ENCODE results near the gene TERF2IP. TPM values are rescaled to one million over a fixed set of nuclear protein-coding genes. Genes with fewer than 3 reads are reported as not detected.

Gene TERF2IP
- total RNA-seq, 1 donor from 2014 or later: 60.1 TPM

DNA sequence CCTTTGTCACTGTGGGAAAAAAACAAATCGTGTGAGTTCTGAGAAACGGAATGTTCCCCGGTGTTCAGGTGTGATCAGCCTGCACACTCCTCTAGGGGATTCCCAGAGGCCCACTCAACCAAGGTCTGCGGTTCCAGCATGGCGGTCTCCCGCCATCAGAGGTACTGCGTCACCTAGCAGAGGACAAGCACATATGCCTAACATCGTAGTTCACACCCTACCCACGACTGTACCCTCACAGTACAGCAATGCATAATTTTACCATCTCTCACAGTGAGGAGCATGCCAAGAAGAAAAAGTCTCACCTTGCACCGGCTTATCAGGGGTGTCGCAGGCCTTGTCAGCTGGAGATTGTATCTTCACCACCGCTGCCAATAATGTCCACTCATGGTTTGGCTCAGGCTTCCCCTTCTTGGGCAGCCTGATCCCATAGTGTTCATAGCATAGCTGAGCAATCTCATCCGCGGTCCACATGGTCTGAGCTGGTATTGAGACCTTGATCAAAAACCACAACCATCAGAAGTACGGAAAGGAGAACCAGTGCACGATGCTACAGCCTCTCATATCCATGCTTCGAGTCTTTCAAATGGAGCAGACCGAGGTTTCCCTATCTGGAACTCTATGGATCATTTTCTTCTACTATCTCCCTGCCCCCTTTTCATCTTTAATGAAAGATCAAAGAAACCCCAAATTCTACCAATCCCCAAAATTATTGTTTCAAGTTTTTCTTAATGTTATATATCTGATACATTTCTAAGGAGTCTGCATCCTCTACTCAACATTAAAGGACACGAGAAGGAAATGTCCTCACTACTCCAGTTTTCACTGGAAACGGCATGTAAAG is 27.0 kb upstream of the TERF2IP start:
- no peak for DNase-seq
- Histone ChIP-seq H3K4me1 (peaks cover 34% of the 10 kb centered on the region), H3K4me3 (no peak overlapping the region), H3K27ac (replicated peaks) (no peak overlapping the region), H3K36me3 (peaks cover 47% of the 10 kb centered on the region), H3K27me3 (ENCODE audit: low read depth) (no peaks in the 10 kb centered on the region), H3K9me3 (replicated peaks) (no peaks in the 10 kb centered on the region)
- intact Hi-C loops (cut with micrococcal nuclease): no loop called here
- TF ChIP-seq, protein P1, sequence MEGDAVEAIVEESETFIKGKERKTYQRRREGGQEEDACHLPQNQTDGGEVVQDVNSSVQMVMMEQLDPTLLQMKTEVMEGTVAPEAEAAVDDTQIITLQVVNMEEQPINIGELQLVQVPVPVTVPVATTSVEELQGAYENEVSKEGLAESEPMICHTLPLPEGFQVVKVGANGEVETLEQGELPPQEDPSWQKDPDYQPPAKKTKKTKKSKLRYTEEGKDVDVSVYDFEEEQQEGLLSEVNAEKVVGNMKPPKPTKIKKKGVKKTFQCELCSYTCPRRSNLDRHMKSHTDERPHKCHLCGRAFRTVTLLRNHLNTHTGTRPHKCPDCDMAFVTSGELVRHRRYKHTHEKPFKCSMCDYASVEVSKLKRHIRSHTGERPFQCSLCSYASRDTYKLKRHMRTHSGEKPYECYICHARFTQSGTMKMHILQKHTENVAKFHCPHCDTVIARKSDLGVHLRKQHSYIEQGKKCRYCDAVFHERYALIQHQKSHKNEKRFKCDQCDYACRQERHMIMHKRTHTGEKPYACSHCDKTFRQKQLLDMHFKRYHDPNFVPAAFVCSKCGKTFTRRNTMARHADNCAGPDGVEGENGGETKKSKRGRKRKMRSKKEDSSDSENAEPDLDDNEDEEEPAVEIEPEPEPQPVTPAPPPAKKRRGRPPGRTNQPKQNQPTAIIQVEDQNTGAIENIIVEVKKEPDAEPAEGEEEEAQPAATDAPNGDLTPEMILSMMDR (IDR thresholded peaks at IDR 0.05; ENCODE audit: borderline replicate concordance): no peak

DNA sequence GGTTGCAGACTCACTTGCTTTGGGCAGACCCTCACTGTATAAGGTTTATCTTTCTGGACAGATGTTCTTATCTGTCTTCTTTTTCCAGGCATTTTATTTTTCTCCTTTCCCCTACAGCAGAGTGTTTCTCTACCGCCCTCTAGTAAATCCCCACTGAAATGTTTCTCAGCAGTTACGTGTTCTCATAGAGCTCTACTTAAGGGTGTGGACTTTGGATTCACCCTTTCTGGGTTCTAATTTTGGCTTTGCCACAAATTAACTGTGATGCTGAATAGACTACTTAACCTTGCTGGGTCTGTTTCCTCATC is 26.4 kb upstream of the TERF2IP start:
- no peak overlapping the region for H3K27ac ChIP-seq (replicated peaks)
- peaks cover 34% of the 10 kb centered on the region for H3K4me1 ChIP-seq
- no peaks in the 10 kb centered on the region for H3K9me3 ChIP-seq (replicated peaks)
- DNase-seq: no peak
- intact Hi-C loops (cut with micrococcal nuclease): no loop called here
- H3K36me3 ChIP-seq: peaks cover 46% of the 10 kb centered on the region
- TF ChIP-seq, protein P1 (IDR thresholded peaks at IDR 0.05; ENCODE audit: borderline replicate concordance): peak; percentile 49
- H3K4me3 ChIP-seq: no peak overlapping the region
- no peaks in the 10 kb centered on the region for H3K27me3 ChIP-seq (ENCODE audit: low read depth)

DNA sequence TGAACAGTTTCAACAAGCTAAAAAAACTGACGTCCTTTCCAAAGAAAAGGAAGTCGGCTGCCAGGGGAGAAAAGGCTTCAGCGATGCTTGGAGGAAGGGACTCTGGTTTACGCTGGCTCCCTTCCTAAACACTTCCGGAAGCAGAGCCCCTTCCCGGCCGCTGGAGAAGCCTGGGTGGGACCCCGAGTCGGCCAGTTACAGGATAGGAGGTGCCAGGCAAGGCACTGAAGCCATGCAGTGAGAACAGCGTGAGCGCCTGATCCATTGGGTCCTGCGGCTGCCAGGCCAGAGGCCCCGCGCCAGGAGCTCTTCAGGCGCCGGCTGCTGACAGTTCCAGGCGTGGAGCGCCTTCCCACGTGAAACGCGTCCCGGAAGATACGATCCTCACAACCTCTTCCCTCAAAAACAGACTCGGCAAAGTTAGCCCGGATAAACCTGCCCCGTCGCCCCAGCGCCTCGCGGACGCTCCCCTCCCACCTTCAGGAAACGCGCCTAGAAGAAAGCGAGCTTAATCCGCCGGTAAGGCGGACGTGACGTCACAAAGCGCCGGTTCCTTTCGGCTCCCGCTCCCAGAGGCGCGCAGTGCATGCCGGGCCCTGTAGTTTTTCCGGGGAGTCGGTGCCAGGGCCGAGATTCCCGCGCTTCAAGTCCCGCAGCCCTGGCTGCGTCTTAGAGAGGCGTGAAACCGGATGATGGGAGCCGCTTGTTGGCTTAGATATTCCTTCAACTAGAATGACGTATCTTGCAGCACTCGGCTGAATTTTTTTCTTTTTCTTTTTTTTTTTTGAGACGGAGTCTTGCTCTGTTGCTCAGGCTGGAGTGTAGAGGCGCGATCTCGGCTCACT is 24.6 kb upstream of the TERF2IP start, which contains the start of gene ADAT1:
Gene ADAT1, minus strand, starts transcription at position 521 of the 845 bp plus-strand sequence. CDS start 2,482 bp downstream, outside the sequence.
- H3K27ac ChIP-seq (replicated peaks): peak within 1 kb of the TSS; percentile 93
- peak within 1 kb of the TSS; percentile 77 for H3K4me3 ChIP-seq
- H3K27me3 ChIP-seq (ENCODE audit: low read depth): no peaks in the 10 kb centered on the region
- TF ChIP-seq, protein P1 (IDR thresholded peaks at IDR 0.05; ENCODE audit: borderline replicate concordance): no peak
- H3K9me3 ChIP-seq (replicated peaks): no peaks in the 10 kb centered on the region
- peaks cover 46% of the 10 kb centered on the region for H3K36me3 ChIP-seq
- peak; percentile 98 for DNase-seq
- H3K4me1 ChIP-seq: peaks cover 38% of the 10 kb centered on the region
- intact Hi-C loops (cut with micrococcal nuclease): no loop called here

- peaks cover 44% of the 10 kb centered on the region for H3K4me1 ChIP-seq
- intact Hi-C loops (cut with micrococcal nuclease): no loop called here
Measured at GRCh38 chr16:75624921-75625334, 22.6 kb upstream of the TERF2IP start.

GRCh38 chr16:75626806-75627205 is 20.8 kb upstream of the TERF2IP start:
- DNase-seq: no peak
- Histone ChIP-seq H3K9me3 (replicated peaks) (no peaks in the 10 kb centered on the region), H3K36me3 (peaks cover 59% of the 10 kb centered on the region), H3K4me1 (peaks cover 27% of the 10 kb centered on the region), H3K27me3 (ENCODE audit: low read depth) (no peaks in the 10 kb centered on the region), H3K4me3 (no peak overlapping the region), H3K27ac (replicated peaks) (no peak overlapping the region)
- intact Hi-C loops (cut with micrococcal nuclease): no loop called here
- TF ChIP-seq, protein P1 (IDR thresholded peaks at IDR 0.05; ENCODE audit: borderline replicate concordance): no peak

More at GRCh38 chr16:75624921-75625334, 22.6 kb upstream of the TERF2IP start:
- H3K27ac ChIP-seq (replicated peaks): no peak overlapping the region
- no peaks in the 10 kb centered on the region for H3K27me3 ChIP-seq (ENCODE audit: low read depth)
- peaks cover 46% of the 10 kb centered on the region for H3K36me3 ChIP-seq
- TF ChIP-seq, protein P1 (IDR thresholded peaks at IDR 0.05; ENCODE audit: borderline replicate concordance): no peak
- no peak for DNase-seq
- H3K9me3 ChIP-seq (replicated peaks): no peaks in the 10 kb centered on the region
- no peak overlapping the region for H3K4me3 ChIP-seq

Data from left ventricle myocardium inferior (tissue), 1 donor.